Amygdala (tissue), 56 donors: ENCODE data around the gene AMPD1.

Source experiments
- DNase-seq, 56 donors: peaks; one replicate each; lab custom pipeline; 2025; lab: John Stamatoyannopoulos, UW

The AMPD1 gene

GRCh38 chr1:114651893-114652292 is 43.5 kb downstream of the AMPD1 start:
- no peak for DNase-seq

- DNase-seq: no peak
These were observed 46.8 kb downstream of the AMPD1 start for GRCh38 chr1:114648503-114648902.

GRCh38 chr1:114641377-114641776 is 54.0 kb downstream of the AMPD1 start:
- no peak for DNase-seq

GRCh38 chr1:114638910-114639309 is 56.4 kb downstream of the AMPD1 start:
- no peak for DNase-seq

GRCh38 chr1:114632427-114632826 is 62.9 kb downstream of the AMPD1 start:
- DNase-seq: no peak

- no peak for DNase-seq
These were observed 68.2 kb downstream of the AMPD1 start for GRCh38 chr1:114627107-114627506.

- DNase-seq: no peak
These were observed 72.0 kb downstream of the AMPD1 start for GRCh38 chr1:114623364-114623763.
